CD14-positive monocyte (primary cell): ENCODE data around the gene HLCS. TPM values are rescaled to one million over a fixed set of nuclear protein-coding genes. Genes with fewer than 3 reads are reported as not detected.

Experiments
- DNase-seq, 3 donors: peaks; one replicate each; pipeline ENCODE4 v3.0.0-alpha.2; 2011 to 2022
- H2AFZ ChIP-seq: 2 replicates; pipeline ENCODE4 v1.6.0; 2012; ENCODE audit warnings: mild to moderate bottlenecking, low read depth, low read length, inconsistent platforms; ENCODE audit not compliant: insufficient read depth, poor library complexity, severe bottlenecking
- H3K27ac ChIP-seq, 2 donors: 1 replicate in 1 of 2; 2 replicates in 1 of 2; pipeline ENCODE4 v1.5.1; 2012 to 2013; ENCODE audit warnings: low read length in 2 of 2, control low read depth in 1 of 2, inconsistent platforms in 1 of 2, low read depth in 1 of 2, mild to moderate bottlenecking in 1 of 2
- H3K27me3 ChIP-seq, 2 donors: one replicate each; pipeline versions ENCODE4 v1.6.0 to v1.6.1; 2011 to 2013; ENCODE audit warnings: low read length in 2 of 2; ENCODE audit not compliant: control insufficient read depth in 2 of 2, insufficient read depth in 2 of 2
- H3K36me3 ChIP-seq, 2 donors: replicated peaks in 1 of 2; 1 replicate in 1 of 2; 2 replicates in 1 of 2; pipeline versions ENCODE4 v1.5.1 to v1.6.1; 2012 to 2013; ENCODE audit warnings: low read length in 2 of 2, control low read depth in 1 of 2, inconsistent platforms in 1 of 2, mild to moderate bottlenecking in 1 of 2; ENCODE audit not compliant: insufficient read depth in 2 of 2, control insufficient read depth in 1 of 2
- H3K4me1 ChIP-seq, 2 donors: 1 replicate in 1 of 2; 2 replicates in 1 of 2; pipeline versions ENCODE4 v1.5.1 to v1.6.1; 2012 to 2013; ENCODE audit warnings: low read length in 2 of 2, control low read depth in 1 of 2, inconsistent platforms in 1 of 2, mild to moderate bottlenecking in 1 of 2, moderate library complexity in 1 of 2; ENCODE audit not compliant: insufficient read depth in 2 of 2, control insufficient read depth in 1 of 2
- H3K4me2 ChIP-seq: replicated peaks from 2 replicates; pipeline ENCODE3; 2012; ENCODE audit warnings: low read length, moderate library complexity, mild to moderate bottlenecking; ENCODE audit not compliant: poor library complexity, severe bottlenecking; ENCODE audit errors: extremely low read depth
- H3K4me3 ChIP-seq, 3 experiments: fragments of 200-600 bp in 1 of 3; sonication (generic) in 1 of 3; replicated peaks in 1 of 3; 1 replicate in 2 of 3; 2 replicates in 1 of 3; pipeline ENCODE4 v1.5.1; 2011 to 2013; ENCODE audit warnings: low read length in 3 of 3, mild to moderate bottlenecking in 3 of 3, control low read depth in 2 of 3, low read depth in 2 of 3, inconsistent platforms in 1 of 3, moderate library complexity in 1 of 3
- H3K79me2 ChIP-seq: 2 replicates; pipeline ENCODE4 v1.6.0; 2012; ENCODE audit warnings: mild to moderate bottlenecking, control low read depth, inconsistent platforms, low read length, moderate library complexity; ENCODE audit not compliant: insufficient read depth
- H3K9ac ChIP-seq: 2 replicates; pipeline ENCODE4 v1.6.0; 2017; ENCODE audit warnings: low read length, mild to moderate bottlenecking; ENCODE audit not compliant: insufficient read depth, poor library complexity, severe bottlenecking
- H3K9me3 ChIP-seq, 2 donors: replicated peaks in 1 of 2; 1 replicate in 1 of 2; 2 replicates in 1 of 2; pipeline versions ENCODE4 v1.5.1 to v1.6.1; 2012 to 2013; ENCODE audit warnings: low read length in 2 of 2, control low read depth in 1 of 2; ENCODE audit not compliant: control insufficient read depth in 1 of 2, insufficient read depth in 1 of 2
- H4K20me1 ChIP-seq: 2 replicates; pipeline ENCODE4 v1.6.0; 2012; ENCODE audit warnings: mild to moderate bottlenecking, low read length, control low read depth, moderate library complexity; ENCODE audit not compliant: insufficient read depth
- H3K27ac Mint-ChIP-seq, 7 donors: one replicate each; pipeline ENCODE4 v1.8.0; 2020; ENCODE audit warnings: mild to moderate bottlenecking in 7 of 7, mixed read lengths in 7 of 7, moderate library complexity in 6 of 7, inconsistent platforms in 2 of 7
- H3K27me3 Mint-ChIP-seq, 3 donors: one replicate each; pipeline ENCODE4 v1.8.0; 2021 to 2022; ENCODE audit warnings: low read depth in 3 of 3, mild to moderate bottlenecking in 3 of 3, mixed read lengths in 3 of 3, moderate library complexity in 3 of 3, inconsistent platforms in 1 of 3
- H3K36me3 Mint-ChIP-seq, 2 donors: one replicate each; pipeline ENCODE4 v1.8.0; 2020; ENCODE audit warnings: mixed read lengths in 2 of 2, inconsistent platforms in 1 of 2, mild to moderate bottlenecking in 1 of 2
- H3K4me1 Mint-ChIP-seq: one replicate; pipeline ENCODE4 v1.8.0; 2020; ENCODE audit warnings: mild to moderate bottlenecking, mixed read lengths
- H3K4me3 Mint-ChIP-seq, 2 donors: one replicate each; pipeline ENCODE4 v1.8.0; 2020; ENCODE audit warnings: mild to moderate bottlenecking in 2 of 2, mixed read lengths in 2 of 2, moderate library complexity in 1 of 2
- H3K9me3 Mint-ChIP-seq, 7 donors: one replicate each; pipeline ENCODE4 v1.8.0; 2020 to 2022; ENCODE audit warnings: mixed read lengths in 7 of 7, mild to moderate bottlenecking in 6 of 7, moderate library complexity in 6 of 7, inconsistent platforms in 2 of 7
- CTCF ChIP-seq: fragments of 200-600 bp; IDR thresholded peaks from one replicate; pipeline ENCODE4 v1.8.0; 2022; ENCODE audit warnings: antibody characterized with exemption, mild to moderate bottlenecking
- WGBS: methylation state at CpG from one replicate; pipeline ENCODE4 v1.1.5; 2013; ENCODE audit warnings: missing lambda C conversion rate; ENCODE audit not compliant: insufficient coverage; 5-methylcytosine and 5-hydroxymethylcytosine counted together
- intact Hi-C, 2 donors: fragments of 100-400 bp; cut with micrococcal nuclease; formaldehyde crosslinking; loops; one replicate each; pipeline versions ENCODE4 v1.15.0 to v1.15.1; 2023
- polyA plus RNA-seq, 3 donors: library from polyadenylated mRNA; depleted of rRNA in 1 of 3; unstranded in 2 of 3; stranded (reverse) in 1 of 3; fragments of 300-500 nt in 2 of 3; fragments of >200 nt in 1 of 3; fragmentation: Illumina TruSeq in 2 of 3; gene quantifications; 1 replicate in 2 of 3; 2 replicates in 1 of 3; pipeline ENCODE4 v1.2.3, GENCODE V29; 2012 to 2021

The HLCS gene
- polyA plus RNA-seq, 3 donors = 2.1 to 3.1 (median 2.2) TPM

DNA sequence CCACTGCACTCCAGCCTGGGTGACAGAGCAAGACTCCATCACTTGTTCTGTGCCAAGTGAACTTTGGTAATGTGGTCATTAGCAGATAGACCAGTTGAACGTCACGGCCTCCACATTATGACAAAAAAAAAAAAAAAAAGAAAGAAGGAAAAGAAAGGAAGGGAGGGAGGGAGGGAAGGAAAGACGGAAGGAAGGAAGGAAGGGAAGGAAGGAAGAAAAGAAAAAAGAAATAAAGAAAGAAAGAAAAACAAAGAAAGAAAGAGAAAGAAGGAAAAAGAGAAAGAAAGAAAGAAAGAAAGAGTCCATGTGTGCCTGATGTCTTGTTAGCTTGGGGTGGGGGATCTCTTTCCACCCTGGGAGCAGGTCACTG lies 222.3 kb downstream of the HLCS start:
- intact Hi-C loops = no loop called here
- H3K4me2 ChIP-seq = no peak overlapping the region
- H3K27ac ChIP-seq = no peak overlapping the region
- Mint-ChIP-seq H3K9me3 (peaks cover 0 to 12% (median 5%) of the 10 kb centered on the region in 7 donors), H3K27ac (no peak overlapping the region), H3K4me1 (peaks cover 6% of the 10 kb centered on the region), H3K4me3 (peak overlapping the region in 1 of 2 donors; percentile 48), H3K27me3 (peaks cover 51 to 68% (median 55%) of the 10 kb centered on the region in 3 donors), H3K36me3 (peaks cover 0 to 3% of the 10 kb centered on the region in 2 donors)
- H3K27me3 ChIP-seq = peaks cover 22 to 40% of the 10 kb centered on the region in 2 donors
- no peaks in the 10 kb centered on the region for H3K4me1 ChIP-seq
- TF ChIP-seq CTCF = no peak
- 83% methylated on average over 1 of the region's 3 CpGs for WGBS
- peaks cover 0 to 4% of the 10 kb centered on the region in 2 donors for H3K9me3 ChIP-seq
- H3K4me3 ChIP-seq = no peak overlapping the region
- no peaks in the 10 kb centered on the region for H4K20me1 ChIP-seq
- DNase-seq = no peak
- no peak overlapping the region for H2AFZ ChIP-seq
- no peaks in the 10 kb centered on the region for H3K79me2 ChIP-seq
- H3K36me3 ChIP-seq = no peaks in the 10 kb centered on the region
- no peak overlapping the region for H3K9ac ChIP-seq

- H3K79me2 ChIP-seq = no peaks in the 10 kb centered on the region
- H3K27ac Mint-ChIP-seq = no peak overlapping the region
- no peaks in the 10 kb centered on the region for H4K20me1 ChIP-seq
- no peak overlapping the region for H3K27ac ChIP-seq
- H3K27me3 Mint-ChIP-seq = peaks cover 43 to 63% (median 49%) of the 10 kb centered on the region in 3 donors
- no peak overlapping the region for H3K4me2 ChIP-seq
- H3K9me3 ChIP-seq = peaks cover 0 to 4% of the 10 kb centered on the region in 2 donors
- H3K27me3 ChIP-seq = peaks cover 16 to 40% of the 10 kb centered on the region in 2 donors
- H3K4me1 ChIP-seq = no peaks in the 10 kb centered on the region
- peaks cover 6% of the 10 kb centered on the region for H3K4me1 Mint-ChIP-seq
- H3K36me3 ChIP-seq = no peaks in the 10 kb centered on the region
- H3K9ac ChIP-seq = no peak overlapping the region
- DNase-seq = no peak
- H3K4me3 Mint-ChIP-seq = peak overlapping the region in 1 of 2 donors; percentile 39
- WGBS = 95% methylated on average over 7 of the region's 9 CpGs
- H3K36me3 Mint-ChIP-seq = peaks cover 0 to 3% of the 10 kb centered on the region in 2 donors
- no peak overlapping the region for H2AFZ ChIP-seq
- intact Hi-C loops = no loop called here
- peaks cover 0 to 12% (median 3%) of the 10 kb centered on the region in 7 donors for H3K9me3 Mint-ChIP-seq
- no peak for TF ChIP-seq CTCF
- no peak overlapping the region for H3K4me3 ChIP-seq
These were observed 223.0 kb downstream of the HLCS start for GRCh38 chr21:36743446-36743845.
